SK-N-SH (cell line): ENCODE measurements around the gene KDM4C. TPM values are rescaled to one million over a fixed set of nuclear protein-coding genes. Genes with fewer than 3 reads are reported as not detected.

Experiments used
- CTCF ChIA-PET: fragments of 300-600, 350-600 bp; formaldehyde crosslinking; extraction: SDS; loops from one replicate; lab custom pipeline; 2021; lab: Yijun Ruan, JAX
- POLR2A ChIA-PET: fragments of 350-600 bp; sonication (Branson Sonifier 250); formaldehyde crosslinking; extraction: SDS; loops from one replicate; lab custom pipeline; 2020; ENCODE audit warnings: antibody characterized with exemption, inconsistent platforms; lab: Yijun Ruan, JAX
- DNase-seq: peaks from one replicate; pipeline ENCODE4 v3.0.0; 2012
- H2AFZ ChIP-seq: fragments of 200-600 bp; sonication (generic); 2 replicates; pipeline ENCODE4 v1.8.1; 2016; ENCODE audit warnings: antibody characterized with exemption, mild to moderate bottlenecking, low read depth
- H3F3A ChIP-seq: fragments of 200-600 bp; sonication (generic); replicated peaks from 2 replicates; pipeline ENCODE3; 2016; ENCODE audit warnings: antibody characterized with exemption, mild to moderate bottlenecking; ENCODE audit not compliant: insufficient read depth
- H3K27ac ChIP-seq, 2 experiments: fragments of 200-500 bp in 1 of 2; fragments of 200-600 bp in 1 of 2; sonication (Bioruptor generic) in 1 of 2; sonication (generic), shearing (Covaris generic) in 1 of 2; 2 replicates each; pipeline versions ENCODE4 v1.5.1 to v1.6.1; 2014 to 2016; ENCODE audit warnings: low read depth in 2 of 2, inconsistent platforms in 1 of 2, low read length in 1 of 2, mild to moderate bottlenecking in 1 of 2, mixed read lengths in 1 of 2
- H3K27me3 ChIP-seq: fragments of 200-600 bp; sonication (generic), shearing (Covaris generic); 2 replicates; pipeline ENCODE4 v1.6.1; 2016; ENCODE audit warnings: mixed run types; ENCODE audit not compliant: insufficient read depth
- H3K36me3 ChIP-seq, 2 experiments: fragments of 200-500 bp in 1 of 2; fragments of 200-600 bp in 1 of 2; sonication (Bioruptor generic) in 1 of 2; sonication (generic) in 1 of 2; replicated peaks in 1 of 2; 2 replicates each; pipeline versions ENCODE3 to v1.5.1; 2014 to 2016; ENCODE audit warnings: low read length in 1 of 2, mild to moderate bottlenecking in 1 of 2; ENCODE audit not compliant: insufficient read depth in 2 of 2, control insufficient read depth in 1 of 2
- H3K4me1 ChIP-seq, 2 experiments: fragments of 200-500 bp in 1 of 2; fragments of 200-600 bp in 1 of 2; sonication (Bioruptor generic) in 1 of 2; sonication (generic), shearing (Covaris generic) in 1 of 2; 2 replicates each; pipeline versions ENCODE4 v1.5.1 to v1.6.1; 2014 to 2016; ENCODE audit warnings: low read depth in 1 of 2, low read length in 1 of 2, mixed run types in 1 of 2; ENCODE audit not compliant: insufficient read depth in 2 of 2, control insufficient read depth in 1 of 2
- H3K4me2 ChIP-seq: fragments of 200-600 bp; sonication (generic), shearing (Covaris generic); 2 replicates; pipeline ENCODE4 v1.6.1; 2017; ENCODE audit warnings: mixed run types
- H3K4me3 ChIP-seq, 2 experiments: fragments of 200-500 bp in 1 of 2; fragments of 200-600 bp in 1 of 2; sonication (Bioruptor generic) in 1 of 2; sonication (generic), shearing (Covaris generic) in 1 of 2; 2 replicates each; pipeline versions ENCODE4 v1.5.1 to v1.8.1; 2014 to 2016; ENCODE audit warnings: low read depth in 2 of 2, inconsistent platforms in 1 of 2, low read length in 1 of 2, mild to moderate bottlenecking in 1 of 2, mixed read lengths in 1 of 2, moderate library complexity in 1 of 2
- H3K79me2 ChIP-seq: fragments of 200-600 bp; sonication (generic); 2 replicates; pipeline ENCODE4 v1.8.1; 2017; ENCODE audit warnings: mild to moderate bottlenecking; ENCODE audit not compliant: insufficient read depth
- H3K9ac ChIP-seq: fragments of 200-600 bp; sonication (generic); 2 replicates; pipeline ENCODE4 v1.6.1; 2017; ENCODE audit warnings: mixed run types
- H3K9me2 ChIP-seq: fragments of 200-600 bp; sonication (generic); 2 replicates; pipeline ENCODE4 v1.6.1; 2017; ENCODE audit warnings: mixed run types
- H3K9me3 ChIP-seq: fragments of 200-600 bp; sonication (generic); 2 replicates; pipeline ENCODE4 v1.6.1; 2017; ENCODE audit warnings: mixed run types, mild to moderate bottlenecking, moderate library complexity
- H4K20me1 ChIP-seq: fragments of 200-600 bp; sonication (generic); 2 replicates; pipeline ENCODE4 v1.6.1; 2017; ENCODE audit warnings: mild to moderate bottlenecking, mixed run types; ENCODE audit not compliant: insufficient read depth
- CHD2 ChIP-seq: fragments of 150-350 bp; IDR thresholded peaks from 2 replicates; pipeline ENCODE4 v1.6.1; 2018; ENCODE audit warnings: low read length; ENCODE audit not compliant: partially characterized antibody
- CTCF ChIP-seq: fragments of 200-600 bp; sonication (generic); IDR thresholded peaks from 2 replicates; pipeline ENCODE4 v1.6.1; 2017; ENCODE audit warnings: antibody characterized with exemption, mild to moderate bottlenecking, moderate library complexity
- ELF1 ChIP-seq: IDR thresholded peaks from 2 replicates; pipeline ENCODE4 v1.4.0; 2012
- FOXJ3 ChIP-seq: sonication (generic); formaldehyde crosslinking; IDR thresholded peaks from 2 replicates; pipeline ENCODE4 v1.5.1; 2020; ENCODE audit warnings: mild to moderate bottlenecking, missing genetic modification reagents
- MAX ChIP-seq: IDR thresholded peaks from 2 replicates; pipeline ENCODE4 v1.4.0; 2012; ENCODE audit warnings: low read depth
- MEF2A ChIP-seq: IDR thresholded peaks from 2 replicates; pipeline ENCODE4 v1.4.0; 2012; ENCODE audit warnings: low read depth, borderline replicate concordance
- POLR2AphosphoS5 ChIP-seq: IDR thresholded peaks from 2 replicates; pipeline ENCODE4 v1.6.1; 2012; ENCODE audit warnings: low read depth, low read length
- RAD21 ChIP-seq: IDR thresholded peaks from 2 replicates; pipeline ENCODE4 v1.6.1; 2012; ENCODE audit warnings: mild to moderate bottlenecking, low read length
- RCOR1 ChIP-seq: fragments of 150-350 bp; IDR thresholded peaks from 2 replicates; pipeline ENCODE4 v1.6.1; 2017; ENCODE audit warnings: antibody characterized with exemption, low read length
- SMC3 ChIP-seq: IDR thresholded peaks from 2 replicates; pipeline ENCODE4 v1.6.1; 2012; ENCODE audit warnings: low read depth, low read length, improper control_type of control experiment
- TCF12 ChIP-seq: IDR thresholded peaks from 2 replicates; pipeline ENCODE4 v1.4.0; 2012
- USF1 ChIP-seq: IDR thresholded peaks from 2 replicates; pipeline ENCODE4 v1.4.0; 2012; ENCODE audit warnings: low read depth, borderline replicate concordance
- USF2 ChIP-seq: fragments of 150-350 bp; IDR thresholded peaks from 2 replicates; pipeline ENCODE4 v1.6.1; 2017; ENCODE audit warnings: antibody characterized with exemption, low read length, low read depth, borderline replicate concordance
- YY1 ChIP-seq: IDR thresholded peaks from 2 replicates; pipeline ENCODE4 v1.4.0; 2012; ENCODE audit warnings: low read depth, mild to moderate bottlenecking
- WGBS: methylation state at CpG from one replicate; pipeline ENCODE4 v1.1.6; 2017; ENCODE audit warnings: low lambda C conversion rate; 5-methylcytosine and 5-hydroxymethylcytosine counted together
- polyA plus RNA-seq, 3 experiments: library from polyadenylated mRNA; depleted of rRNA; stranded (reverse); fragments of >200 nt; gene quantifications; 2 replicates each; pipeline ENCODE4 v1.2.3, GENCODE V29; 2012

The KDM4C gene
- polyA plus RNA-seq, 1 of the 3 experiments (the other 2 are of a cell fraction), result 9.4 TPM

- TF ChIP-seq TCF12 (no peak), USF2 (no peak), RCOR1 (no peak), ELF1 (no peak), MAX (no peak)
Observed at GRCh38 chr9:7117676-7118561, 360.1 kb downstream of the KDM4C start (continued).

- 95% methylated on average over 6 of the region's 6 CpGs for WGBS
- no peaks in the 10 kb centered on the region for H3K4me1 ChIP-seq
- POLR2A ChIA-PET, result interaction anchor here (1.0 kb wide), 1 partner anchor 141 kb away, joined by 3 read pairs; no protein-coding TSS in a partner anchor
- H3K79me2 ChIP-seq, result no peaks in the 10 kb centered on the region
- H3K4me3 ChIP-seq, result no peak overlapping the region
- no peaks in the 10 kb centered on the region for H3F3A ChIP-seq
- DNase-seq, result no peak
- H3K9me2 ChIP-seq, result no peaks in the 10 kb centered on the region
- TF ChIP-seq USF2, result no peak
- TF ChIP-seq MEF2A, result no peak
- TF ChIP-seq SMC3, result no peak
- no peak for TF ChIP-seq FOXJ3 (CRISPR knock-in tag)
- no peak for TF ChIP-seq CTCF
- no peak for TF ChIP-seq YY1
- no peak for TF ChIP-seq RCOR1
- TF ChIP-seq RAD21, result no peak
- TF ChIP-seq CHD2, result no peak
- TF ChIP-seq USF1, result no peak
- no peak for TF ChIP-seq POLR2AphosphoS5
- no peaks in the 10 kb centered on the region for H3K27me3 ChIP-seq
- no peaks in the 10 kb centered on the region for H3K9me3 ChIP-seq
- no peak overlapping the region for H3K4me2 ChIP-seq
- no peaks in the 10 kb centered on the region for H3K36me3 ChIP-seq
- no peak overlapping the region for H3K27ac ChIP-seq
- no peak overlapping the region for H3K9ac ChIP-seq
- CTCF ChIA-PET, result no interaction called here
- no peaks in the 10 kb centered on the region for H4K20me1 ChIP-seq
- H2AFZ ChIP-seq, result no peak overlapping the region
Observed at GRCh38 chr9:7118633-7119032, 360.9 kb downstream of the KDM4C start.
